ENCODE data around the gene NLRP4.
"Not testable (repeated sequence)": the region's sequence is repeated elsewhere in the genome, so short reads cannot be mapped to it uniquely, and the experiment has no call there.

NLRP4 gene

DNA sequence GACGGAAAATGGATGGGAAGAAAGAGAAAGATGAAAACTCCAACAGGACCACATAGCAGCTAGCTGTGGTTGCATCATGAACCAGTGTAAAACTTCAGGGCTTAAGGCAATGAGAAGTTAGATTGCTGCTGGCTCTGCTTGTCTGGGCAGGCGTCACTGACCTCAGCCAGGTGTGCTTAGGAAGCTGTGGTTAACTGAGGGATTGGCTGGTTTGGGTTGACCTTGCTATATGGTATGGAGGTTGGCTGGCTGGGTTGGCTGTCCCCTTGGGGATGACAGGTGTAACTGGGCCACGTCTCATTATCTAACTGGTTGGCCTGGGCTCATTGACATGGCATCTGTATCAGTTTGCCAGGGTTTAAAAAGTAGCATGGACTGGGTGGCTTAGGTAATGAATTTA lies 40.9 kb downstream of the NLRP4 start:
- no peak for DNase-seq (ENCODE audit: low read depth)

DNA sequence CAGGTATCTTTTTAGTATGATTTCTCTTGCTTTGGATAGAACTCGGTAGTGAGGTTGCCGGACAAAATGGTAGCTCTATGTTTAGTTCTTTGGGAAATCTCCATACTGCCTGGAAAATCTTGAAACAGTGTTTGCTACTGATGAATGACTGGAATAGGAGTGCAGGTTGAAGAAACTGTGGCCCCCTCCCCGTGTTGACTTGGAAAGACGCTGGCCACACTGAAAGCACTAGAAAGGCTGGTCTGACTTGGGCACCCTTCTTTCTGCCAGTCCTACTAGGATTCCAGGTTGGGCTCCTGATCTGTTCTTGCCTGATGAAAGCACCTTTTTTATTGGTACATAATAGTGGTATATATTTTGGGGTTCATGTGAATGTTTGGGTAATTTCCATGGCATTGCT lies 46.3 kb downstream of the NLRP4 start:
- DNase-seq (ENCODE audit: low read depth) = no peak

DNA sequence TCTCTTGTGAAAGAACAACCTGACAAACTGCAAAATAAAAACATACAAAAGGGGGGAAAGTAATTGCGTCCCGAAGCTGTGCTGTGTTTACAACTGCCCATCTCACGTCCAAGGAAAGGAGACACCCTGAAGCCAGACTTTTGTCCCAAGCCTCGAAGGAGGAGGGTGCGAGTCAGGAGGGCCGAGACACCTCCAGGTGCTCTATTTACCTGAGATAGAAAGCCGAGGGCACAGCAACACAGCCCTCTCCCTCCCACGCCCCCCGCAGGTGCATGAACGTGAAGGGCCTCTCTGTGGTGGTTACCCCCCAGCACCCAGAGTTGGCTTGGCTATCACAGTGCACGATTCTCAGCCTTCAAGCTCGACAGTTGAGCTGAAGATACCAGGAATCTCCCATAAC lies 62.6 kb downstream of the NLRP4 start:
- no peak for DNase-seq (ENCODE audit: low read depth)

- DNase-seq (ENCODE audit: low read depth) = no peak
Measured at GRCh38 chr19:55901369-55902079, 65.2 kb downstream of the NLRP4 start.

DNA sequence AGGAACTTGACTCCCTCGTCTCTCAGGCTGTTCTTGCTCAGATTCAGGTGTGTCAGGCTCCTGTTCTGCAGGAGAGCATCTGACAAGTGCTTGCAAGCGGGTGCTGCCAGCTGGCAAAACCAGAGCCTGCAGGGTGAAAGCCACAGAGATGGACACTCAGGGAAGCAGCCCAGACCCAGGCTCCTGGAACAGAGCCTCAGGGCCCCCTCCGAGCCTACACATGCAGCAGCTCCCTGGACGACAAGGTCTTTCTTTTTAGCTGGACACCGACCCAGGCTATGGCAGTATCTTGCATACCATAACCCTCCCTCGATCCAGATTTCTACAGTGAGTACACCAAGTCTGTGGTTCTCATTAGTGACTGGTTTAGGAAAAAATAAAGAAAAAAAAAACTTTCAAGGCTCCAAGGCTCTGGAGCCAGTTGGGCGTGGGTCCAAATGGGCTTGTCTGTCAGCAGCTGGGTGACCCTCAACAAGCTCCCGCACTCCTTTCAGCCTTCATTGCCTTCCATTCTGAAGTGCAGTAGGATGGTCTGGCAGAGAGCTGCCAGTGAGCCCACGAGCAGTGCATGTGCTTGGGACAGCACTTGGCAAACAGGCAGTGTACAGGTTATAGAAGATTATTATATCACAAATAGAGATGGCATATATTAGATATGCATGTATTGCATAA lies 65.9 kb downstream of the NLRP4 start:
- DNase-seq (ENCODE audit: low read depth) = no peak

GRCh38 chr19:55907286-55907685 lies 70.9 kb downstream of the NLRP4 start:
- no peak for DNase-seq (ENCODE audit: low read depth)

DNA sequence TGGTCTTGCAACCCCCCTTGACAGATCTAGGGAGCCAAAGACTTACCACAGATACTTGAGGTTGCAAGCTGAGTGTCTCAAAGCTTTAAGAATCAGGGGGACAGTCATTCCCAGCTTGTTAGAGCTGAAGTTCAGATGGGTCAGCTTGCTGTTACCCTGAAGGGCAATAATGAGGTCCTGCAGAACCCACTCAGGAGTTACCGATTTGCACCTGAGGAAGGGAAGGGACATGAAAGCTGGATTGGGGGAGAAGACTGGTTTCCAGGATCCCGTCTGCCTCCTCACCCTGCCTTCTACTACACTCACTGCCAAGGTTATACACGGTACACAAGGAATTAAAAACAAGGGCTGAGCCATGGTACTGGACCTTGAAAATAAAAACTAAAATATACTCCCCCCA lies 71.4 kb downstream of the NLRP4 start:
- DNase-seq (ENCODE audit: low read depth) = no peak

- DNase-seq (ENCODE audit: low read depth) = no peak
Measured at GRCh38 chr19:55909801-55910200, 73.5 kb downstream of the NLRP4 start.

DNA sequence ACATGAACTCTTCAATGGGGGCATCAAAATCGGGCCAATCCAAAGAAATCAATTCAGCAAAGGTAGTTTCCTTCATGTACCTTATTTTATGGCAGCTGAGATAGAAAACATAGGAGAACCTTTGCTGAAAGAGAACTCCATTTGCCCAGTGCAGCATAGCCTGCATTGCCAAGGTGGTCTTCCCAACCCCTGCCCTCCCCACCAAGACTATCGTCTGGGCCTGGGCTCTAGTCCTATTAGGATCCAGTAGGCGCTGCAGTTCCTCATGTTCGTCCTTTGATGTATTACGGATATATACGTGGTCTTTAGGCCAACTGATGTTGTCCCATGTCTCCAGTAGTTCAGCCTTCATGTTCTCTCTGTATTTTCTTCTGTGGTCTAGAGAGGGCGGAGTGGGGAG lies 76.6 kb downstream of the NLRP4 start:
- DNase-seq (ENCODE audit: low read depth) = no peak

DNA sequence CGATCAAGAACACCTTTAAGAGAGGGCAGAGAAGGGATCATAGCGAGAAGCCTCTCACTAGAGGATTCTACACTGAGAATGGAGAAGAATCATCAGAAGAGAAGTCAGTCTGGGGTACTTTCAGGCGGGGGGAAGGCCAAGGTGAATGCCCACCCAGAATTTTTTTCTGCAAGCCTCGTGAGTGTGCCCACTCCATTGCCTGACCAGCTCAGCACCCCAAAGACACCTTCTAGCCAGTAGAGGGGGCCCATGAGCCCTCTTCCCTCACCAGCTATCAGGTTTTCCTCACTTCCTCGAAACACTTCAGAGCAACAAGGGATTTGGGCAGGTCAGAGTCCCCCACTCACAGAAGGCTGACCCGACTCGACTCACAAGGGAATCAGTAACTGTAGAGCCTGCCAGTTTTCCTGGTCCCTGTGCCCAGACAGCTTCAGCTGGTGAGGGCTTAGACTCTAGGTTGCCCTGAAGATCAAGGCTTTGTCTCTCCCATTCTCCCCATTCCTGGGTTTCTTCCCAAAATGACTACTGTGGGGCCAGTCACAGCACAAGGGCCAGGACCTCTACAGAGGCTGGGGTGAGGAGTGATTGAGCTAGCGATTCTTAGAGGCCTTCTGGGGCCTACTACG lies 77.4 kb downstream of the NLRP4 start:
- no peak for DNase-seq (ENCODE audit: low read depth)

- no peak for DNase-seq (ENCODE audit: low read depth)
Measured at GRCh38 chr19:55923556-55923955, 87.2 kb downstream of the NLRP4 start.

DNA sequence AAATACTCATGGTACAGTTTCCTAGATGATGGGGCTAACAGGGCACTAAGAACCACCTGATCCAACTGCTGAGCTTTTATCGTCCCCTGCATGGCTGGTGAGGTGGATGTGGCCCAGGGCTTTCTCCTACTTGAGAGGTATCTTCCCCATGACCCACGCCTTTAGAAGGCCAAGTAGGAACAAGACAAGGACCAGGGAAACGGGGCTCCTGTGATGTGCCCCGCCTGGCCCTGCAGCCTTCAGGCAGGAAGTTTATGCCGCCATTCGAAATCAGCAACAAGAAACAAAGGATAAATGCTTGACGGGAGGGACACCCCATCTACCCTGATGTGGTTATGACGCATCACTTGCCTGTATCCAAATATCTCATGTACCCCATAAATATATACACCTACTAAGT lies 91.7 kb downstream of the NLRP4 start:
- DNase-seq (ENCODE audit: low read depth) = no peak

DNA sequence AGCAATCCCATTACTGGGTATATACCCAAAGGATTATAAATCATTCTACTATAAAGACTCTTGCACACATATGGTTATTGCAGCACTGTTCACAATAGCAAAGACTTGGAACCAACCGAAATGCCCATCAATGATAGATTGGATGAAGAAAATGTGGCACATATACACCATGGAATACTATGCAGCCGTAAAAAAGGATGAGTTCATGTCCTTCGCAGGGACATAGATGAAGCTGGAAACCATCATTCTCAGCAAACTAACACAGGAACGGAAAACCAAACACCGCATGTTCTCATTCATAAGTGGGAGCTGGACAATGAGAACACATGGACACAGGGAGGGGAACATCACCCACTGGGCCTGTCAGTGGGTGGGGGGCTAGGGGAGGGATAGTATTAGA lies 92.9 kb downstream of the NLRP4 start:
- not testable (repeated sequence) for DNase-seq (ENCODE audit: low read depth)

GRCh38 chr19:55930996-55931515 lies 94.7 kb downstream of the NLRP4 start:
- no peak for DNase-seq (ENCODE audit: low read depth)
